HUES64 (cell line): Measurements from ENCODE around the gene OTUD1.

Source experiments
- H3K27ac ChIP-seq: 2 replicates; pipeline ENCODE4 v1.7.0; 2013; ENCODE audit warnings: low read depth, low read length, inconsistent platforms
- H3K27me3 ChIP-seq: 2 replicates; pipeline ENCODE4 v1.6.1; 2013; ENCODE audit warnings: mild to moderate bottlenecking, low read length; ENCODE audit not compliant: insufficient read depth
- H3K36me3 ChIP-seq: 2 replicates; pipeline ENCODE4 v1.6.1; 2013; ENCODE audit warnings: mild to moderate bottlenecking, low read length; ENCODE audit not compliant: insufficient read depth
- H3K4me1 ChIP-seq: 2 replicates; pipeline ENCODE4 v1.6.1; 2013; ENCODE audit warnings: mild to moderate bottlenecking, low read length, moderate library complexity; ENCODE audit not compliant: insufficient read depth
- H3K4me3 ChIP-seq: 2 replicates; pipeline ENCODE4 v1.5.1; 2013; ENCODE audit warnings: mild to moderate bottlenecking, low read length, moderate library complexity
- H3K9ac ChIP-seq: 2 replicates; pipeline ENCODE4 v1.6.1; 2013; ENCODE audit warnings: mild to moderate bottlenecking, low read depth, low read length
- H3K9me3 ChIP-seq: 2 replicates; pipeline ENCODE4 v1.6.1; 2013; ENCODE audit warnings: low read depth, low read length; ENCODE audit not compliant: insufficient read depth
- WGBS: fragments of 150-250, 120-280 bp; methylation state at CpG from one replicate; pipeline ENCODE4 v1.1.7; 2013; ENCODE audit warnings: missing lambda C conversion rate; 5-methylcytosine and 5-hydroxymethylcytosine counted together

The OTUD1 gene

DNA sequence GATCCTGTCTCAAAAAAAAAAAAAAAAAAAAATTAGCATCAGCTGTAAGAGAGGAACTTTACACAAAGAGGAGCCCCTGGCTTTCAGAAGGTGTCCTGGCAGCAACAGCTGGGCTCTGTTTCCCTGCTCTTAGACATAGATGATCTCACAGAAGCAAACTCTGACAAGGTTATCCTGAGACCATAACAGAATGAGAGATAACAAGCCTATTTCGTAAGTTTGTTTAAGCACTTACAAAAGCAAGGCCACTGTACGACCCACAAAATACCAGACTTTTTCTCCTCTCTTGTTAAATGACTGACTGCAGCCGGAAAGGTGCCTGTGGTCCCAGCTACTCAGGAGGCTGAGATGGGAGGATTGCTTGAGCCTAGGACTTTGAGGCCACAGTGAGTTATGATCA lies 33.3 kb upstream of the OTUD1 start:
- no peak overlapping the region for H3K27ac ChIP-seq
- H3K4me1 ChIP-seq, result peaks cover 3% of the 10 kb centered on the region; the same call in 1 of the 2 replicates
- H3K4me3 ChIP-seq, result no peak overlapping the region
- no peaks in the 10 kb centered on the region for H3K27me3 ChIP-seq
- no peaks in the 10 kb centered on the region for H3K9me3 ChIP-seq
- H3K36me3 ChIP-seq, result no peaks in the 10 kb centered on the region
- no peak overlapping the region for H3K9ac ChIP-seq
- 92% methylated on average over 3 of the region's 3 CpGs for WGBS

DNA sequence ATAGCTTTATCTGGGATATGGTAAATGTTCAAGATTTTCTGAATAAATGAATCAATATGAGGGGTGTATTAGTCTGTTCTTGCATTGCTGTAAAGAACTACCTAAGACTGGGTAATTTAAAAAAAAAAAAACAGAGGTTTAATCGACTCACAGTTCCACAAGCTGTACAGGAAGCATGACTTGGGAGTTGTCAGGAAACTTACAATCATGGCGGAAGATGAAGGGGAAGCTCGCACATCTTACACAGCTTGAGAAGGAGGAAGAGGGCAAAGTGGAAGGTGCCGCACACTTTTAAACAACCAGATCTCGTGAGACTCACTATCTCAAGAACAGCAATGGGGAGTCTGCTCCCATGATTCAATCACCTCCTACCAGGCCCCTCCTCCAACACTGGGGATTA lies 32.5 kb upstream of the OTUD1 start:
- Histone ChIP-seq H3K9me3 (no peaks in the 10 kb centered on the region), H3K4me1 (peaks cover 3% of the 10 kb centered on the region; the same call in 1 of the 2 replicates), H3K9ac (no peak overlapping the region), H3K36me3 (no peaks in the 10 kb centered on the region), H3K27ac (no peak overlapping the region), H3K27me3 (no peaks in the 10 kb centered on the region), H3K4me3 (no peak overlapping the region)
- WGBS, result 96% methylated on average over 5 of the region's 5 CpGs

DNA sequence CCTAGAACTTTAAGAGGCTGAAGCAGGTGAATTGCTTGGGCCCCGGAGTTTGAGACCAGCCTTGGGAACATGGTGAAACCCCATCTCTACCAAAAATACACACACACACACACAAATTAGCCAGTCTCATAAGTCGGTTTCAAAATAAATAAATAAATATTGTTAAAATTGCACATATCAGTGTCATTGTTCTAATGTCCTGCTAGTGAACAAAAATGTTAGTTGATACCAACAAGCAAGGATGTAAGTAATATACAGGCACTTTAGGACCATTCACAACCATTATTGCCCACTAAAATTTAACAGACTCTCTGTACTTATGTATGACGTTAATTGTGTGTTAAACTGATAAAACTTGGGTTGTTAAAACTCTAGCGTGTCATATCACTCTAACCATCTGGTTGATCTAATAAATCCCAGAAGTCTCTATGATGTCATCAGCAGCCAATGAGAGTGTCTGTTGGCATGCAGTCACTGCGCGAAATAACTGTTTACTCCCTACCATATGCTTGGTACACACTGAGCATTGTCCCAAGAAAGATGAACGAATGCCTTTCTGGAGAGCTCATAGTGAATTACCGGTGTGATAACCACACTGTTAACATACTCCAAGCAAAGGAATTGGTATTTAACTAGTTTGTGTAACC lies 30.4 kb upstream of the OTUD1 start:
- no peak overlapping the region for H3K9ac ChIP-seq
- no peaks in the 10 kb centered on the region for H3K27me3 ChIP-seq
- WGBS, result 95% methylated on average over 7 of the region's 8 CpGs

DNA sequence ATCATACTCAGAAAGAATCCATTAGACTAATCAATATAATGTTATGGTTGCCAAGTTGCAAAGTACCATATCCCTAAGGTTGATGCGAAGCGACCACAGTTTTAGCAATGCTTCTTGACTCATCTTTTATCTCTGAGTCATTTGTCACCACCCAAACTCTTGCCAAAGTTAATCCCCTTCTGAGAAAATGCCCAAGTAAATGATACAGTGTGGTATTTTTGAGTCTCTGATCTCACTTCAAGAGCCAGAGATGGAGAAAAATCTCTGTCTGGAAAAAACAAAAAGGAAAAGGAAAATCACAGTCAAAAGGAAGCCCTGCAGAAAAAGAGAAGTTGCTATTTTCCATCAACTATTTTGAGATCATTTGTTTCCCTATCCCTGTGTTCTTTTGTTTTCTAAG lies 26.7 kb upstream of the OTUD1 start:
- no peaks in the 10 kb centered on the region for H3K36me3 ChIP-seq
- peaks cover 5% of the 10 kb centered on the region; the same call in 1 of the 2 replicates for H3K4me1 ChIP-seq
- no peak overlapping the region for H3K9ac ChIP-seq
- no peak overlapping the region for H3K4me3 ChIP-seq
- no peak overlapping the region for H3K27ac ChIP-seq
- no peaks in the 10 kb centered on the region for H3K9me3 ChIP-seq
- no peaks in the 10 kb centered on the region for H3K27me3 ChIP-seq
- 76% methylated on average over 2 of the region's 2 CpGs for WGBS

More for the DNA sequence above, 30.4 kb upstream of the OTUD1 start:
- H3K36me3 ChIP-seq, result no peaks in the 10 kb centered on the region
- no peak overlapping the region for H3K27ac ChIP-seq
- no peaks in the 10 kb centered on the region for H3K9me3 ChIP-seq
- peaks cover 3% of the 10 kb centered on the region; the same call in 1 of the 2 replicates for H3K4me1 ChIP-seq
- no peak overlapping the region for H3K4me3 ChIP-seq

DNA sequence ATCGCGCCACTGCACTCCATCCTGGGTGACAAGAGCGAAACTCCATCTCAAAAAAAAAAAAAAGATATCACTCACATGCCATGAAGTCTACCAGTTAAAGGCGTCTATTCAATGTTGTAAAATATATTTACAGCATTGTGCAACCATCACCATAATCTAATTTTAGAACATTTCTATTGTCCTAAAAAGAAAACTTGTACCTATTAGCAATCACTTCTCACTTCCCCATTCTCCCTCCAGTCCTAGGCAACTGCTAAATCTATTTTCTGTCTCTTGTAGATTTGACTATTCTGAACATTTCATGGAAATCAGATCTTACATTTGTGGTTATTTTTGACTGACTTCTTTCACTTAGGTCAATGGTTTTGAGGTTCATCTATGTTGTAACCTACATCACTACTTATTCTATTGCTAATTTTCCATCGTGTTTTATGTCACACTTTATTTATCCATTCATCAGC lies 25.2 kb upstream of the OTUD1 start:
- no peak overlapping the region for H3K4me3 ChIP-seq
- H3K9ac ChIP-seq, result no peak overlapping the region
- H3K27ac ChIP-seq, result no peak overlapping the region
- no peaks in the 10 kb centered on the region for H3K36me3 ChIP-seq
- peaks cover 9% of the 10 kb centered on the region for H3K4me1 ChIP-seq
- no peaks in the 10 kb centered on the region for H3K27me3 ChIP-seq
- WGBS, result 98% methylated on average over 4 of the region's 5 CpGs
- H3K9me3 ChIP-seq, result no peaks in the 10 kb centered on the region

DNA sequence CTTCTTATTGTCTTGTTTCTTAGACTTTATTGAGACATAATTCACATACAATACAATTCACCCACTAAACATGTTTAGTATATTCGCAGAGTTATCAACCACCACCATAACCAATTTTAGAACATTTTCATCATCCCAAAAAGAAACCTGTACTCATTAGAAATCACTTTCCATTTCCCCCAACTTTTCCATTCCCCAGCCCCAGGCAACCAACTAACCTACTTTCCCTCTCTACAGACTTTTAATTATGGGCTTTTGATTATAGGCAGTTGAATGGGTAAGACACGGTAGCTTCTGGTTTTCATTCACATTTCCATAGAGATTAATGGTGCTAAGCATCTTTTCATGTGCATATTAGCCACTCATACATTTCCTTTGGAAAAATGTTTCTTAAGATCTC lies 24.2 kb upstream of the OTUD1 start:
- Histone ChIP-seq H3K4me1 (peaks cover 19% of the 10 kb centered on the region), H3K9ac (no peak overlapping the region), H3K9me3 (no peaks in the 10 kb centered on the region), H3K27me3 (no peaks in the 10 kb centered on the region), H3K27ac (no peak overlapping the region), H3K4me3 (no peak overlapping the region), H3K36me3 (no peaks in the 10 kb centered on the region)
- WGBS, result 96% methylated on average over 1 of the region's 2 CpGs

DNA sequence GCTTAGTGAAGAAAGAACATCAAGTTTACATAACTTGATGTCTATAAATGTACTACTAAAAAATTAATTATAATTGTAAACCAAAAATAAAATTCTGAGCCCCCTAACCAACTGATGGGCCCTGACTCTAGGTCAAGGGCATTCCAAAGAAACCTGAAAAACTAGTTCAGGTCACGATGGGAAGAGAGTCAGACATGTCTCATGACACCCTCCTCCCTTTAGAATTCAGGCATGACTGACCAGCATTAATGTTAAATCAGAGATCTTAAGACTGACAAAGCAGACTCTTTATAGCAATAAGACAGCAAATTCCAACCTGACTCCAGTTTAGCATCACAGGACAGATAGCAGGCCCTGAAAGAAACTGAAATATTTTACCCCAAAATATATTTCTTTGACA lies 21.6 kb upstream of the OTUD1 start:
- WGBS, result 88% methylated on average over 1 of the region's 1 CpG
- H3K9me3 ChIP-seq, result no peaks in the 10 kb centered on the region
- peaks cover 20% of the 10 kb centered on the region for H3K4me1 ChIP-seq
- no peaks in the 10 kb centered on the region for H3K27me3 ChIP-seq
- H3K4me3 ChIP-seq, result no peak overlapping the region
- peak overlapping the region; percentile 1; the same call in 1 of the 2 replicates for H3K27ac ChIP-seq
- H3K36me3 ChIP-seq, result no peaks in the 10 kb centered on the region
- no peak overlapping the region for H3K9ac ChIP-seq

DNA sequence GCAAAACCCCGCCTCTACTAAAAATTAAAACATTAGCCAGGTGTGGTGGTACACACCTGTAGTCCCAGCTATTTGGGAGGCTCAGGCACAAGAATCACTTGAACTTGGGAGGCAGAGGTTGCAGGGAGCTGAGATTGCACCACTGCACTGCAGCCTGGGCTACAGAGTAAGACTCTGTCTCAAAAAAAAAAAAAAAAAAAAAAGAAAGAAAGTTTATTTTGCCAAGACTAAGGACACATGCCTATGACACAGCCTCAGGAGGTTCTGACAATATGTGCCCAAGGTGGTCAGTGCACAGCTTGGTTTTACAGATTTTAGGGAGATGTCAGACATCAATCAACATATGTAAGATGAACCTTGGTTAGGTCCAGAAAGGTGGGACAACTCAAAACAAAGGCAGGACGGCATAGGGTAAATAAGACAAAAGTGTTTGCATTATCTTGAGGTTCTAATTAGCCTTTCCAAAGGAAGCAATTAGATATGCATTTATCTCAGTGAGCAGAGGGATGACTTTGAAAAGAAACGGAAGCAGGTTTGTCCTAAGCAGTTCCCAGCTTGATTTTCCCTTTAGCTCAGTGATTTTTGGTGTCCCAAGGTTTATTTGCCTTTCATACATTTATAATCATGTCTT lies 20.7 kb upstream of the OTUD1 start:
- Histone ChIP-seq H3K9me3 (no peaks in the 10 kb centered on the region), H3K4me3 (no peak overlapping the region), H3K36me3 (no peaks in the 10 kb centered on the region), H3K27ac (peak overlapping the region; percentile 53; the same call in 1 of the 2 replicates), H3K4me1 (peaks cover 20% of the 10 kb centered on the region), H3K27me3 (no peaks in the 10 kb centered on the region), H3K9ac (no peak overlapping the region)
- 36% methylated on average over 3 of the region's 3 CpGs for WGBS

DNA sequence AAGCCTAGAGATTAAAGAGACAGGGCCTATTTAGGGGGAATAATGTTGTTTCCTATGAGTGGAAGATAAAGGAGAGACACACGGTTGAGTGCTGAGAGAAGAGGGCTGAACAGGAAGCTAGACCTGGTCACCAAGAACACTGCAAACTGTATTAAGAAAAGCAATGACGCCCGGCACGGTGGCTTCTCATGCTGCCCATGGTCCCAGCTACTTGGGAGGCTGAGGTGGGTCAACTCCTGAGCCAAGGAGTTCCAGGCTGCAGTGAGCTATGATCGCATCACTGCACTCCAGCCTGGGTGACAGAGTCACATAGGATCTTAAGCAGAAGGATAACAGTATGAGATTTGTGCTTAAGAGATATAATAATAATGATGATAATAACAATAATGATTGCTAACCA lies 19.7 kb upstream of the OTUD1 start:
- no peaks in the 10 kb centered on the region for H3K36me3 ChIP-seq
- H3K9me3 ChIP-seq, result no peaks in the 10 kb centered on the region
- H3K9ac ChIP-seq, result no peak overlapping the region
- H3K27me3 ChIP-seq, result no peaks in the 10 kb centered on the region
- WGBS, result 89% methylated on average over 5 of the region's 5 CpGs
- H3K4me3 ChIP-seq, result no peak overlapping the region
- H3K4me1 ChIP-seq, result peaks cover 20% of the 10 kb centered on the region
- no peak overlapping the region for H3K27ac ChIP-seq

DNA sequence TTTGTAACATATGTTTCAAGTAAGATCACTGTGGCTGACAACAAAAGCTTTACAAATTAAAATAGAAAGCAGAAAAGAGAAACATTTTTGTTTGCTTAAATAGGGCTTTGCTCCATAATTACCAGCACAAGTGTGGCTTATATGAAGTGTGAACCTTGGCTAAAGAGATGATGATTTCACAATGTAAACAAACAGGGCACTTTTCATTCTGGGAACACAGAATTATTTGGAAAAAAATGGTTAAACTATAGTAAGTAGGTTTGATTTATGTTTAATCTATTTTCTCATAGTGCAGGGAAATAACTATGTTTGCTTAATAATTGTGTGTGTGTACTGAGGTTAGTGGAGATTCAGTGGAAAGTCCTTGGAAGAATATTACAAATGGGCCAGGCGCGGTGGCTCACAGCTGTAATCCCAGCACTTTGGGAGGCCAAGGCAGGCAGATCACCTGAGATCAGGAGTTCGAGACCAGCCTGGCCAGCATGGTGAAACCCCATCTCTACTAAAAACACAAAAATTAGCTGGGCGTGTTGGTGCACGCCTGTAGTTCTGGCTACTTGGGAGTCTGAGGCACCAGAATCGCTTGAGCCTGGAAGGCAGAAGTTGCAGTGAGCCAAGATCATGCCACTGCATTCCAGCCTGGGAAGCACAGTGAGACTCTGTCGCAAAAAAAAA lies 19.1 kb upstream of the OTUD1 start:
- H3K27ac ChIP-seq, result no peak overlapping the region
- H3K36me3 ChIP-seq, result no peaks in the 10 kb centered on the region
- H3K27me3 ChIP-seq, result no peaks in the 10 kb centered on the region
- no peak overlapping the region for H3K4me3 ChIP-seq
- peaks cover 20% of the 10 kb centered on the region for H3K4me1 ChIP-seq
- H3K9me3 ChIP-seq, result no peaks in the 10 kb centered on the region
- H3K9ac ChIP-seq, result no peak overlapping the region
- WGBS, result 94% methylated on average over 6 of the region's 7 CpGs

DNA sequence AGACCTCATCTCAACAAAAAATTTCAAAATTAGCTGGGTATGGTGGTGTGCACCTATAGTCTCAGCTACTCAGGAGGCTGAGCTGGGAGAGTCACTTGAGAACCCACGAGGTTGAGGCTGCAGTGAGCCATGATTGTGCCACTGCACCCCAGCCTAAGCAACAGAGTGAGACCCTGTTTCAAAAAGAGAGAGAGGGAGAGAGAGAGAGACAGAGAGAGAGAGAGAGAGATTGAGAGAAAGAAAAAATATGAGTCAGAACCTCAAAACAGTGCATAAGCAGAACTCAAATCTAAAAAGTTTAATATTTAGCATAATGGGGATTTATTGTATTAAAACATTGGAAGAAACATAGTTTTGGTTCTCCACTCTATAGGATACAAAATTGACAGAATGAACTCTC lies 17.5 kb upstream of the OTUD1 start:
- H3K9me3 ChIP-seq, result no peaks in the 10 kb centered on the region
- peaks cover 20% of the 10 kb centered on the region for H3K4me1 ChIP-seq
- H3K9ac ChIP-seq, result no peak overlapping the region
- no peaks in the 10 kb centered on the region for H3K36me3 ChIP-seq
- WGBS, result 94% methylated on average over 1 of the region's 1 CpG
- H3K4me3 ChIP-seq, result no peak overlapping the region
- H3K27me3 ChIP-seq, result no peaks in the 10 kb centered on the region
- H3K27ac ChIP-seq, result no peak overlapping the region
